GM12878 (cell line): Measurements from ENCODE around the gene C16orf96. TPM values are rescaled to one million over a fixed set of nuclear protein-coding genes. Genes with fewer than 3 reads are reported as not detected.

Experiments
- ASH2L ChIP-seq: fragments of 300-600, 200-600 bp; sonication (generic); IDR thresholded peaks from 2 replicates; pipeline ENCODE4 v1.6.1; 2017; ENCODE audit warnings: low read depth, mild to moderate bottlenecking, borderline replicate concordance
- ATF7 ChIP-seq: fragments of 450-650 bp; IDR thresholded peaks from 2 replicates; pipeline ENCODE4 v1.6.1; 2016; ENCODE audit warnings: low read depth, mild to moderate bottlenecking
- BCL3 ChIP-seq: IDR thresholded peaks from 2 replicates; pipeline ENCODE4 v1.6.1; 2011; ENCODE audit warnings: borderline replicate concordance, low read depth, mild to moderate bottlenecking, moderate library complexity, low read length; ENCODE audit not compliant: insufficient read depth, poor library complexity, severe bottlenecking
- CHD2 ChIP-seq: IDR thresholded peaks from 2 replicates; pipeline ENCODE4 v1.6.1; 2011; ENCODE audit warnings: low read depth, low read length, improper control_type of control experiment, borderline replicate concordance
- CUX1 ChIP-seq: IDR thresholded peaks from 2 replicates; pipeline ENCODE4 v1.6.1; 2012; ENCODE audit warnings: improper control_type of control experiment, low read depth, low read length; ENCODE audit not compliant: insufficient replicate concordance
- DPF2 ChIP-seq: fragments of 450-650 bp; IDR thresholded peaks from 2 replicates; pipeline ENCODE4 v1.6.1; 2017; ENCODE audit warnings: mild to moderate bottlenecking
- GATAD2B ChIP-seq: fragments of 450-650 bp; conservative IDR thresholded peaks from 2 replicates; pipeline ENCODE4 v1.6.1; 2017; ENCODE audit warnings: low read depth, mild to moderate bottlenecking, moderate library complexity
- HDGF ChIP-seq: fragments of 450-650 bp; IDR thresholded peaks from 2 replicates; pipeline ENCODE4 v1.6.1; 2016; ENCODE audit warnings: antibody characterized with exemption
- IRF3 ChIP-seq: fragments of 450-650 bp; IDR thresholded peaks from 2 replicates; pipeline ENCODE4 v1.6.1; 2014; ENCODE audit warnings: mild to moderate bottlenecking
- LARP7 ChIP-seq: fragments of 450-650 bp; IDR thresholded peaks from 2 replicates; pipeline ENCODE4 v1.6.1; 2017; ENCODE audit warnings: mild to moderate bottlenecking
- NBN ChIP-seq: fragments of 450-650 bp; IDR thresholded peaks from 2 replicates; pipeline ENCODE4 v1.6.1; 2016
- PKNOX1 ChIP-seq: fragments of 450-650 bp; IDR thresholded peaks from 2 replicates; pipeline ENCODE4 v1.6.1; 2016; ENCODE audit warnings: mild to moderate bottlenecking
- POU2F2 ChIP-seq: IDR thresholded peaks from 3 replicates; pipeline ENCODE4 v1.6.1; 2011; ENCODE audit warnings: low read depth, mild to moderate bottlenecking, low read length, borderline replicate concordance
- RBBP5 ChIP-seq: fragments of 200-600 bp; sonication (generic); conservative IDR thresholded peaks from 2 replicates; pipeline ENCODE4 v1.6.1; 2016
- TAF1 ChIP-seq: IDR thresholded peaks from 2 replicates; pipeline ENCODE4 v1.6.1; 2011; ENCODE audit warnings: mild to moderate bottlenecking, low read depth, low read length, borderline replicate concordance
- TBL1XR1 ChIP-seq: IDR thresholded peaks from 2 replicates; pipeline ENCODE4 v1.6.1; 2012; ENCODE audit warnings: low read depth, low read length, improper control_type of control experiment
- ZNF217 ChIP-seq: fragments of 450-650 bp; IDR thresholded peaks from 2 replicates; pipeline ENCODE4 v1.6.1; 2017; ENCODE audit warnings: antibody characterized with exemption, mild to moderate bottlenecking
- ZNF384 ChIP-seq: IDR thresholded peaks from 2 replicates; pipeline ENCODE4 v1.6.1; 2012; ENCODE audit warnings: low read depth, mild to moderate bottlenecking, low read length, improper control_type of control experiment, borderline replicate concordance
- polyA plus RNA-seq, 11 experiments: library from polyadenylated mRNA; depleted of rRNA in 4 of 11; unstranded in 6 of 11; stranded (reverse) in 5 of 11; fragments of >200 nt; fragmentation: Nextera tagmentation in 4 of 11; fragmentation: Illumina TruSeq in 1 of 11; extraction: Ambion mirVana in 4 of 11; extraction: Trizol in 1 of 11; gene quantifications; 1 replicate in 1 of 11; 2 replicates in 10 of 11; pipeline versions ENCODE4 v1.2.1 to v1.2.3, GENCODE V29; 2011 to 2016; ENCODE audit warnings: inconsistent platforms in 2 of 11, missing spikeins in 2 of 11, low read depth in 1 of 11
- total RNA-seq, 4 experiments: library from RNA; depleted of rRNA in 3 of 4; stranded (reverse); fragments of >200 nt in 3 of 4; fragmentation: Illumina TruSeq in 1 of 4; extraction: Trizol in 1 of 4; gene quantifications; 2 replicates each; pipeline versions ENCODE4 v1.2.1 to v1.2.3, GENCODE V29; 2013 to 2021
- TF ChIP-seq, protein P1 (sequence below): fragments of 450-650 bp; conservative IDR thresholded peaks from 2 replicates; pipeline ENCODE4 v1.6.1; 2017; ENCODE audit warnings: mild to moderate bottlenecking, moderate library complexity

The C16orf96 gene
- total and polyA plus RNA-seq, 10 of the 15 experiments (the other 5 are each of a cell fraction or from before 2014, with no cell fraction given): 0.01 to 0.08 (median 0.01) TPM; not detected in 7

DNA sequence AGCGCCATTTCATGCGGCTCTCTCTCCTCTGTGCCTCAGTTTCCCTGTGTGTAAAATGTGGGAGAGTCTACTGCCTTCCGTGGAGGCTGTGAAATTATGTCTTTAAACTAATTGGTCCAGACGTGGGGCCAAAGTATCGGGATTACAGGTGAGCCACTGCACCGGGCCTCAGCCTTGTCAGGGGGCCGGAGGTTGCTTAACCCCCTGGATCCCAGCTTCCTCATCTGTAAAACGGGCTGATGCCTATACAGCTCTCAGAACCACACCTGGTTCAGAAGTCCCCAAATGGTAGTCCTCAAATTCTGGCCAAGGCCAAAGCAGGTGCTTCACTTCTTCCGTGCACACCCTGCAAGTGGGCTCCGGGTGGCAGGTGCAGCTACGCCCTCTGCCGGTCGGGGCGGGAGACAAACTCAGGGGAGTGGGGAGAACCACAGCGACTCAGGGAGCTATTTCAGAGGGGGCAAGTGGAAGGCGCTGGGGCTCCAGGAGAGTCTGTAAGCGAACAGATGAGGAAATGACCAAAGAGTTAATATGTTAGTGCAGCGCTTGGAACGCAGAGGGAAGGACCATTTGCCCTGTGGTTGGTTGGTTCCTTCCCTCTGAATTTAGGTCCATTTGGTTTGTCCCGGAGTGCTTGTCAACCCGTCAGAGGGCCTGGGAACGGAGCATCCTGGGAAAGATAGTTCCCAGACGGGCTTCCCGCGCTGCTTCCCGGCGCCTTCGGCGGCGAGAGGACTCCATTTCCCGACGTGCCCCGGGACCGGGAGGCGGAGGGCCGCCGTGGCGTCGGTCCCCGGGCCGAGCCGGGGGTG is 68.1 kb downstream of the C16orf96 start, which contains the start of gene MGRN1 (continued):
- TF ChIP-seq, protein P1, sequence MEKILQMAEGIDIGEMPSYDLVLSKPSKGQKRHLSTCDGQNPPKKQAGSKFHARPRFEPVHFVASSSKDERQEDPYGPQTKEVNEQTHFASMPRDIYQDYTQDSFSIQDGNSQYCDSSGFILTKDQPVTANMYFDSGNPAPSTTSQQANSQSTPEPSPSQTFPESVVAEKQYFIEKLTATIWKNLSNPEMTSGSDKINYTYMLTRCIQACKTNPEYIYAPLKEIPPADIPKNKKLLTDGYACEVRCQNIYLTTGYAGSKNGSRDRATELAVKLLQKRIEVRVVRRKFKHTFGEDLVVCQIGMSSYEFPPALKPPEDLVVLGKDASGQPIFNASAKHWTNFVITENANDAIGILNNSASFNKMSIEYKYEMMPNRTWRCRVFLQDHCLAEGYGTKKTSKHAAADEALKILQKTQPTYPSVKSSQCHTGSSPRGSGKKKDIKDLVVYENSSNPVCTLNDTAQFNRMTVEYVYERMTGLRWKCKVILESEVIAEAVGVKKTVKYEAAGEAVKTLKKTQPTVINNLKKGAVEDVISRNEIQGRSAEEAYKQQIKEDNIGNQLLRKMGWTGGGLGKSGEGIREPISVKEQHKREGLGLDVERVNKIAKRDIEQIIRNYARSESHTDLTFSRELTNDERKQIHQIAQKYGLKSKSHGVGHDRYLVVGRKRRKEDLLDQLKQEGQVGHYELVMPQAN: 0 out of 2 replicates have a peak, but pooled peaks have one; percentile 9
- peak; percentile 65; the same call in 1 of the 2 replicates for TF ChIP-seq TBL1XR1
- TF ChIP-seq ATF7: peak; percentile 100
- peak; percentile 95 for TF ChIP-seq NBN
- TF ChIP-seq GATAD2B: no peak
- TF ChIP-seq LARP7: no peak
- 0 out of 2 replicates have a peak, but pooled peaks have one; percentile 12 for TF ChIP-seq ASH2L
- 0 out of 2 replicates have a peak, but pooled peaks have one; percentile 4 for TF ChIP-seq IRF3
- no peak for TF ChIP-seq BCL3
- TF ChIP-seq HDGF: peak; percentile 75
- TF ChIP-seq TAF1: peak; percentile 54
- peak; percentile 80 for TF ChIP-seq PKNOX1
- no peak; the same call in 1 of the 2 replicates for TF ChIP-seq ZNF217
- no peak for TF ChIP-seq DPF2
- no peak for TF ChIP-seq CUX1
- no peak for TF ChIP-seq ZNF384
- no peak for TF ChIP-seq CHD2
- no peak for TF ChIP-seq POU2F2
- TF ChIP-seq RBBP5: no peak
